Transverse colon (tissue), 3 donors: ENCODE results near the gene SLC12A3.

Experiments used
- CTCF ChIP-seq, 5 experiments: fragments of 200-600 bp in 3 of 5; fragments of 450-650 bp in 2 of 5; sonication (generic) in 3 of 5; IDR thresholded peaks; 1 replicate in 2 of 5; 2 replicates in 3 of 5; pipeline ENCODE4 v1.5.1; 2016 to 2017; ENCODE audit warnings: antibody characterized with exemption in 5 of 5, inconsistent platforms in 3 of 5, mild to moderate bottlenecking in 2 of 5, moderate library complexity in 1 of 5
- EP300 ChIP-seq: sonication (generic); formaldehyde crosslinking; IDR thresholded peaks from one replicate; pipeline ENCODE4 v1.6.1; 2017; ENCODE audit warnings: antibody characterized with exemption, low read depth
- POLR2A ChIP-seq: fragments of 450-650 bp; IDR thresholded peaks from one replicate; pipeline ENCODE4 v1.6.1; 2016; ENCODE audit warnings: antibody characterized with exemption, mild to moderate bottlenecking, moderate library complexity

- no peak for TF ChIP-seq POLR2A
- TF ChIP-seq CTCF (IDR thresholded peaks at IDR 0.05): no peak
- TF ChIP-seq EP300: no peak
Observed at GRCh38 chr16:56879276-56879675, 14.3 kb downstream of the SLC12A3 start.
